Activated CD8-positive, alpha-beta T cell treated with anti-CD3 and anti-CD28 coated beads for 36 hours (primary cell): ENCODE results near the gene CLDN18. TPM values are rescaled to one million over a fixed set of nuclear protein-coding genes. Genes with fewer than 3 reads are reported as not detected.

Source experiments
- ATAC-seq: fragments of 200-7000 bp; cut with Tn5 transposase; one replicate; pipeline ENCODE4 v1.10.0; 2021; ENCODE audit warnings: mild to moderate bottlenecking, moderate library complexity
- CTCF ChIA-PET: fragments of 350-600 bp; sonication (Branson Sonifier 250); formaldehyde crosslinking; loops from one replicate; lab custom pipeline; 2021; ENCODE audit warnings: antibody characterized with exemption; lab: Charles Lee
- POLR2A ChIA-PET: fragments of 350-600 bp; sonication (Branson Sonifier 250); formaldehyde crosslinking; loops from one replicate; lab custom pipeline; 2021; ENCODE audit warnings: antibody characterized with exemption; lab: Charles Lee
- DNase-seq: peaks from one replicate; pipeline ENCODE4 v3.0.0-alpha.2; 2020
- H3K27ac Mint-ChIP-seq: one replicate; pipeline ENCODE4 v1.8.0; 2021; ENCODE audit warnings: mild to moderate bottlenecking, mixed read lengths
- H3K27me3 Mint-ChIP-seq: one replicate; pipeline ENCODE4 v1.8.0; 2021; ENCODE audit warnings: mixed read lengths
- H3K36me3 Mint-ChIP-seq: one replicate; pipeline ENCODE4 v1.8.0; 2021; ENCODE audit warnings: low read depth, mixed read lengths
- H3K4me1 Mint-ChIP-seq: one replicate; pipeline ENCODE4 v1.8.0; 2021; ENCODE audit warnings: low read depth, mixed read lengths
- H3K4me3 Mint-ChIP-seq: one replicate; pipeline ENCODE4 v1.8.0; 2021; ENCODE audit warnings: mild to moderate bottlenecking, moderate library complexity, mixed read lengths
- H3K9me3 Mint-ChIP-seq: one replicate; pipeline ENCODE4 v1.8.0; 2021; ENCODE audit warnings: mixed read lengths
- intact Hi-C: fragments of 100-400 bp; cut with micrococcal nuclease; formaldehyde crosslinking; loops from one replicate; pipeline ENCODE4 v1.10.0; 2022
- total RNA-seq, 2 experiments: library from RNA; stranded (reverse); gene quantifications; one replicate each; pipeline ENCODE4 v1.2.3, GENCODE V29; 2021
- TF ChIP-seq, protein P1 (sequence below): fragments of 200-600 bp; IDR thresholded peaks from one replicate; pipeline ENCODE4 v1.8.0; 2022; ENCODE audit warnings: antibody characterized with exemption, mild to moderate bottlenecking

Gene CLDN18
- total RNA-seq, 2 experiments from 2014 or later: not detected

DNA sequence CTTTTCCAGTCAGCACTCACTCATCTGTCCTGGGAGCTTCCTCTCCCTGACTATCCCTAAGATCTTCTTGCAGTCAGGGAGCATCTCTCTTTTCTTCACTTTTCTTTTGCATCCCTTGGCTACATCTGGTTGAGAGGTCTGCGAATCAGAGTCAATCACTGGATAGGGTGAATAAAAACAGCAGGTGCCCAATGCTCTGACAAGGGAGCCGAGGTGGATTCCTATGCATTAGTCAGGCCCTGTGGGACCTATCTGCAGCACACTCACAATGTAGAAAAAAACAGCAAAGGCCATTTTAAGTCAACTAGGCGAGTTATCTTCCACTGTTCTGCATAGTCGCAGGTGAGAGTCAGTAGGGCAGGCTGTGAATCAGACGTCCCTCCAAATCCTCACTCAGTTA, 69.9 kb downstream of the CLDN18 start:
- Mint-ChIP-seq H3K27me3 (peaks cover 14% of the 10 kb centered on the region), H3K36me3 (no peaks in the 10 kb centered on the region), H3K27ac (no peak overlapping the region), H3K4me3 (no peak overlapping the region), H3K9me3 (no peaks in the 10 kb centered on the region), H3K4me1 (peaks cover 30% of the 10 kb centered on the region)
- TF ChIP-seq, protein P1, sequence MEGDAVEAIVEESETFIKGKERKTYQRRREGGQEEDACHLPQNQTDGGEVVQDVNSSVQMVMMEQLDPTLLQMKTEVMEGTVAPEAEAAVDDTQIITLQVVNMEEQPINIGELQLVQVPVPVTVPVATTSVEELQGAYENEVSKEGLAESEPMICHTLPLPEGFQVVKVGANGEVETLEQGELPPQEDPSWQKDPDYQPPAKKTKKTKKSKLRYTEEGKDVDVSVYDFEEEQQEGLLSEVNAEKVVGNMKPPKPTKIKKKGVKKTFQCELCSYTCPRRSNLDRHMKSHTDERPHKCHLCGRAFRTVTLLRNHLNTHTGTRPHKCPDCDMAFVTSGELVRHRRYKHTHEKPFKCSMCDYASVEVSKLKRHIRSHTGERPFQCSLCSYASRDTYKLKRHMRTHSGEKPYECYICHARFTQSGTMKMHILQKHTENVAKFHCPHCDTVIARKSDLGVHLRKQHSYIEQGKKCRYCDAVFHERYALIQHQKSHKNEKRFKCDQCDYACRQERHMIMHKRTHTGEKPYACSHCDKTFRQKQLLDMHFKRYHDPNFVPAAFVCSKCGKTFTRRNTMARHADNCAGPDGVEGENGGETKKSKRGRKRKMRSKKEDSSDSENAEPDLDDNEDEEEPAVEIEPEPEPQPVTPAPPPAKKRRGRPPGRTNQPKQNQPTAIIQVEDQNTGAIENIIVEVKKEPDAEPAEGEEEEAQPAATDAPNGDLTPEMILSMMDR: no peak
- ATAC-seq (no peak), DNase-seq (no peak)
- ChIA-PET CTCF (interaction anchor here (1.0 to 2.3 kb wide), 2 partner anchors 10 to 36 kb away, joined by 3 to 9 read pairs; partner anchors contain the start of gene DZIP1L), POLR2A (interaction anchor here (0.8 kb wide), 1 partner anchor 143 kb away, joined by 3 read pairs; no protein-coding TSS in a partner anchor)
- intact Hi-C loops: no loop called here

DNA sequence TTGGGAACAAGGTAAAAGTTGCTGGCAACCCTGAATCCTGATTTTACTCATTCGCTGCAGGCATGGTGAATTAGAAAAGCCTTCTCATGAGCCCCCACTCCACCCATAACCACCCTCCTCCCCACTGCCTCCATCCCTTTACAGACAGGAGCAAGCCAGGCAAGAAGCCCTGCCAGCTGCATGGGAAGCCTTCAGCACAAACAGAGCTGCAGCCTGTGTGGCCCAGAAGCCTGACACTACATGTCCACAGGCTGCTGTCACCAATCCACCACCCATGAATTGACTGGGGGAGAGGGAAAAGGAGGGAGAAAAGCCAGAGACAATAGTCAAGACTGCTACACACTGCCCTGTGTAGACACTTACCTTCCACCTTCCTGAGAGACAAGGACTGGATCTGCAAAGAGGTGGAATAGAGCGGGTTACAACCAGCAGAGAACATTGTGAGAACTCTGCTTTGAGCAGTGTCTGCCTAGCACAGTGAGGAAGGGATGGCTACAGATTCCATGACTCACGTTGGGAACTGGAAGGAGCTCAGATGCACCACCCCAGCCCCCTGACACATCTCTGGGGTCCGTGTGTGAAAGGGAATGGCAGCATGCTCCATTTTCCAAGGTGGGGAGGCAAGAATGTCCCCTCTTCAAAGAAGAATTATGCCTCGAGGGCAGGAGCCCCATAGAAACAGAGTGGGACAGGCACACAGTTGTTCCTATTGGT, 71.6 kb downstream of the CLDN18 start:
- Mint-ChIP-seq H3K4me3 (no peak overlapping the region), H3K9me3 (no peaks in the 10 kb centered on the region), H3K27me3 (peaks cover 8% of the 10 kb centered on the region), H3K36me3 (no peaks in the 10 kb centered on the region), H3K4me1 (peaks cover 30% of the 10 kb centered on the region), H3K27ac (no peak overlapping the region)
- CTCF ChIA-PET: interaction anchor here (0.8 to 2.4 kb wide), 8 partner anchors 10 to 842 kb away, joined by 3 to 9 read pairs (median 4); partner anchors contain the start of gene DZIP1L
- no peak for DNase-seq
- TF ChIP-seq, protein P1: no peak
- intact Hi-C loops: no loop called here
- ATAC-seq: no peak
- POLR2A ChIA-PET: no interaction called here

DNA sequence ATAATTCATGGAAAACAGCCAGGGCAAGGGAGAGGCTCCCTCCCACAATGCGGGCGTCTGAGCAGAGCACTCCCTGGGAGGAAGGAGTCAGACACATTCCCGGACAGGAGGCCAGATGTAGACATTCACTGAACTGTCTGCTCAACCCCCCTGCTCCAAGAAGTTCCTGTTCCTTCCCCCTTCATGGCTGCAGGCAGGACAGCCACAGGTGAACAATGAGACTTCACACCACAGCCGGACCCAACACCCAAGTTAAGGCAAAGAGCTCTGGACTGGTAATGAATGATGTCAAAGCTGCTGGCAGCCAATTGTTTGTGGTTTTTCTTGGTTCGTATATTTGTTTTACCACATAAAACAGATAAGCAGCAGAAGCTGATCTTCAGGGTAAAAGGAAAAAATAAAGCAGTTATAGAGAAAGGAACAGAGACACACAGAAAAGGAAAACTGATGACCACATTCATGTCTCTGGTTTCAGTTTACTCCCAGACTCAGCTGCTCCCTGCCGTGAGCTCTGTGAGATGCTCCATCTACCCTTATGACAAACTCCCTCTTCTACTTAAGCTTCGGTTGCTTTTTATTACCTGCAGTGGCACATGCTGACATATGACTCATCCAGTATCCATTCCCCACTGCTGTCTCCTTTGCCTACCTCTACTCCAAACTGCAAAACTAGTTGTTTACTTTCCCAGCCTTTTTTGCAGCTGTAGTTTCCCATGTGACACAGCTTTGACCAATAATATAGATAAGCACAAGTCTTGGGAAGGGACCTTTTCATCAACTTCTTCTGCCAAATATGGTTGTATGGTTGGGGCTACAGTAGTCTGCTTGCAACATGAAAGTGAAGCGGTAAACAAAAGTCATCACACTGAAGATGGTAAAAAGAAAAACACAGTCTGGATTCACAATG, 72.4 kb downstream of the CLDN18 start:
- Mint-ChIP-seq H3K4me1 (peaks cover 30% of the 10 kb centered on the region), H3K36me3 (no peaks in the 10 kb centered on the region), H3K9me3 (no peaks in the 10 kb centered on the region), H3K27me3 (peaks cover 12% of the 10 kb centered on the region), H3K4me3 (peak overlapping the region; percentile 14), H3K27ac (peak overlapping the region; percentile 56)
- ChIA-PET POLR2A (interaction anchor here (0.8 kb wide), 1 partner anchor 88 kb away, joined by 3 read pairs; no protein-coding TSS in a partner anchor), CTCF (interaction anchor here (0.7 to 2.4 kb wide), 7 partner anchors 11 to 272 kb away, joined by 3 to 9 read pairs (median 3); partner anchors contain the start of gene DZIP1L)
- TF ChIP-seq, protein P1: no peak
- intact Hi-C loops: no loop called here
- peak; percentile 43 for DNase-seq
- peak; percentile 79 for ATAC-seq

DNA sequence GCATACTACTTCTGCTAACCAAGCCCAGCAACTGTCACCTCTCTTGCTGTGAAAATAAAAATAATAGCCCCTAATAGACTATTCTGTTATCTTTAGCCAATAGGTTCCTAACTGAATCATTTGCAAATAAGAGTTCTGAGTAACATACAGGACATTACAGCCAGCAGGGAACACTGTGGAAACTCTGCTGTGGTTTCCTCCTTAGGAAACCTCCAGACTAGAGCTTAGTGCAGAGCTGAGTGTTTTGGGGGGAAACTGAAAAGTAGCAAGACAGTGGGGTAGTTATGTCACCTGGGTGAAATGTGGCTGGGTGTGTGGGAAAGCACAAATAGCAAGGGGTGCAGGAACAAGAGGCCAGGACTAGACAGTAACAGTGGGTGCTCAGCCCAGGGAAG, 73.0 kb downstream of the CLDN18 start:
- no peaks in the 10 kb centered on the region for H3K36me3 Mint-ChIP-seq
- peaks cover 16% of the 10 kb centered on the region for H3K27me3 Mint-ChIP-seq
- no peak overlapping the region for H3K4me3 Mint-ChIP-seq
- H3K9me3 Mint-ChIP-seq: no peaks in the 10 kb centered on the region
- DNase-seq: peak; percentile 12
- CTCF ChIA-PET: interaction anchor here (0.8 to 2.4 kb wide), 6 partner anchors 13 to 37 kb away, joined by 3 to 9 read pairs (median 5); no protein-coding TSS in a partner anchor
- peak overlapping the region; percentile 50 for H3K27ac Mint-ChIP-seq
- POLR2A ChIA-PET: interaction anchor here (0.8 to 1.1 kb wide), 3 partner anchors 79 to 105 kb away, joined by 3 read pairs; no protein-coding TSS in a partner anchor
- peaks cover 30% of the 10 kb centered on the region for H3K4me1 Mint-ChIP-seq
- TF ChIP-seq, protein P1: no peak
- intact Hi-C loops: no loop called here
- ATAC-seq: peak; percentile 6

Other genes with a start within 250 kb of the CLDN18 start
- gene SOX14, start 245.8 kb upstream of the CLDN18 start, total RNA-seq: not detected
- gene DZIP1L, start 105.4 kb downstream of the CLDN18 start, total RNA-seq: not detected
- gene A4GNT, start 122.2 kb downstream of the CLDN18 start, total RNA-seq: not detected
- 10 to 100 TPM; 21.2 to 22.7 TPM for gene DBR1, start 164.8 kb downstream of the CLDN18 start, total RNA-seq
- 10 to 100 TPM; 48.1 to 51.4 TPM for gene ARMC8, start 177.1 kb downstream of the CLDN18 start, total RNA-seq